ENCODE results near the gene CYP26B1. TPM values are rescaled to one million over a fixed set of nuclear protein-coding genes. Genes with fewer than 3 reads are reported as not detected.

The CYP26B1 gene
- total RNA-seq, 1 donor from 2014 or later: 1.2 TPM

DNA sequence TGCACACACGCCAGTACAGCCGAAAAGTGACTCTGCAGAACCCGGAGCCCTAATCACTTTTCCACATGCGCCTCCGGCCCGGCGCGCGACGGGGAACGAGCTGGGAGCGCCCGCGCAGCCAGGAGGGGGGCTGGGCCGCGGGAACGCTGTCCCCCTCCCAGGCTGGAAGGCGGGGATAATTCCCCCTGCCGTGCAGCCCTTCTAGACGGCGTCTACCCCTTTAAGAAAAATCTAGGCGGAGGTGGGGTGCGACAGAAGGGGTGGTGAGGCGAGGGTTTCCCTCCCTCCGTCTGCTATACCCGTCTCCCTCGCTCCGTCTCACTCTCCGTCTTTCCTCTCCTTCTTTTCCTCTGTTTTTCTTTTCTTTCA lies 2.4 kb downstream of the CYP26B1 start:
- peaks cover 4% of the 10 kb centered on the region for H3K9me3 ChIP-seq (ENCODE audit: insufficient read depth, low read depth, low read length)
- H3K4me1 ChIP-seq (ENCODE audit: insufficient read depth, low read length): peaks cover 37% of the 10 kb centered on the region
- no peaks in the 10 kb centered on the region for H3K36me3 Mint-ChIP-seq (ENCODE audit: low read depth, unreplicated experiment)
- no peaks in the 10 kb centered on the region for H3K79me2 ChIP-seq (ENCODE audit: insufficient read depth, low read length)
- H3K4me3 ChIP-seq (ENCODE audit: insufficient read depth, low read depth, low read length): no peak overlapping the region
- peaks cover 10% of the 10 kb centered on the region for H3K9me3 Mint-ChIP-seq (ENCODE audit: unreplicated experiment)
- H3K27me3 Mint-ChIP-seq (ENCODE audit: low read depth, unreplicated experiment): peaks cover 67% of the 10 kb centered on the region
- peaks cover 7% of the 10 kb centered on the region for H3K4me1 Mint-ChIP-seq (ENCODE audit: low read depth, unreplicated experiment)
- peak overlapping the region; percentile 72 for H3K4me3 Mint-ChIP-seq (ENCODE audit: unreplicated experiment)
- no peak overlapping the region for H3K9ac ChIP-seq (ENCODE audit: low read length)
- H3K27ac Mint-ChIP-seq (ENCODE audit: unreplicated experiment): peak overlapping the region; percentile 89
- H4K20me1 ChIP-seq (ENCODE audit: insufficient read depth, low read length): peaks cover 3% of the 10 kb centered on the region
- H3K27ac ChIP-seq (ENCODE audit: low read depth, low read length): no peak overlapping the region
- TF ChIP-seq, protein P1, sequence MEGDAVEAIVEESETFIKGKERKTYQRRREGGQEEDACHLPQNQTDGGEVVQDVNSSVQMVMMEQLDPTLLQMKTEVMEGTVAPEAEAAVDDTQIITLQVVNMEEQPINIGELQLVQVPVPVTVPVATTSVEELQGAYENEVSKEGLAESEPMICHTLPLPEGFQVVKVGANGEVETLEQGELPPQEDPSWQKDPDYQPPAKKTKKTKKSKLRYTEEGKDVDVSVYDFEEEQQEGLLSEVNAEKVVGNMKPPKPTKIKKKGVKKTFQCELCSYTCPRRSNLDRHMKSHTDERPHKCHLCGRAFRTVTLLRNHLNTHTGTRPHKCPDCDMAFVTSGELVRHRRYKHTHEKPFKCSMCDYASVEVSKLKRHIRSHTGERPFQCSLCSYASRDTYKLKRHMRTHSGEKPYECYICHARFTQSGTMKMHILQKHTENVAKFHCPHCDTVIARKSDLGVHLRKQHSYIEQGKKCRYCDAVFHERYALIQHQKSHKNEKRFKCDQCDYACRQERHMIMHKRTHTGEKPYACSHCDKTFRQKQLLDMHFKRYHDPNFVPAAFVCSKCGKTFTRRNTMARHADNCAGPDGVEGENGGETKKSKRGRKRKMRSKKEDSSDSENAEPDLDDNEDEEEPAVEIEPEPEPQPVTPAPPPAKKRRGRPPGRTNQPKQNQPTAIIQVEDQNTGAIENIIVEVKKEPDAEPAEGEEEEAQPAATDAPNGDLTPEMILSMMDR (IDR thresholded peaks at IDR 0.05; ENCODE audit: insufficient read depth, low read depth, low read length): no peak
- peak; percentile 67 for TF ChIP-seq EZH2 (IDR thresholded peaks at IDR 0.05; ENCODE audit: insufficient read depth, low read length)
- peak overlapping the region; percentile 72 for H3K4me2 ChIP-seq (ENCODE audit: low read length)
- DNase-seq (ENCODE audit: low read depth): no peak
- no peak overlapping the region for H2AFZ ChIP-seq (ENCODE audit: low read depth, low read length)
- H3K36me3 ChIP-seq (ENCODE audit: insufficient read depth, low read length): no peaks in the 10 kb centered on the region
- H3K27me3 ChIP-seq (ENCODE audit: insufficient read depth, low read length): peaks cover 60% of the 10 kb centered on the region
- no peak for FAIRE-seq

DNA sequence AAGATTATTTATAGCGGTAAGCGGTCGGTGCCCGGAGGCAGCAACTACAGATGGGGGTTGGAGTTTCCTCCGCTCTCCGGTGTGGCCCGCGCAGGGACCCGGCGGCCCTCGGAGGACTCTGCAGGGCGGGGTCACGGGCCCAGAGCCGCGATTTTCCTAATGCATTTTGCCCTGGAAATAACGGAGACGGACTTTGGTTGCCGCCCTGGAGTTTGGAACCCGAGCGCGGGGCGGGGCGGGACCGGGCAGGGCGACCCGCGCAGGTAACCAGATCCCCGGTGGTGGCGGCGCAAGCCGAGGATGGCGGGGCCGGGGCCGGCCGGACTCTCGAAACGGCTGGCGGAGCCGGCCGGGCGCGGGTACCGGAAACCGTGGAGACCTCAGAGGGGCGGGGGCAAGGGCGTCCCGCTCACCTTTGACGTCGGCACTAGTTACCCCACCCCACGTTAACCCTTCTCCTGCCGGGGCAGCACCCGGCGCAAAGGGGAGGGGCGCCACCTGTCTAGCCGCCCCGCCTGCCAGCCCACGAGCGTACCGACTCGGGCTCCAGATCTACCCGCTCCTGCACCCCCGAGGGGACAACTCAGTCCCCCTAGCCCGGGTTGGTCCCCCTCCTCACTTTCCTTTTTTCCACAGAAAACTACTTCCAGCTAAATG lies 2.9 kb downstream of the CYP26B1 start:
- no peak overlapping the region for H3K4me3 Mint-ChIP-seq (ENCODE audit: unreplicated experiment)
- FAIRE-seq (no peak), DNase-seq (ENCODE audit: low read depth) (no peak)
- Histone ChIP-seq H2AFZ (ENCODE audit: low read depth, low read length) (no peak overlapping the region), H3K27ac (ENCODE audit: low read depth, low read length) (no peak overlapping the region), H3K9ac (ENCODE audit: low read length) (no peak overlapping the region), H4K20me1 (ENCODE audit: insufficient read depth, low read length) (peaks cover 3% of the 10 kb centered on the region), H3K4me1 (ENCODE audit: insufficient read depth, low read length) (peaks cover 32% of the 10 kb centered on the region), H3K27me3 (ENCODE audit: insufficient read depth, low read length) (peaks cover 55% of the 10 kb centered on the region), H3K4me3 (ENCODE audit: insufficient read depth, low read depth, low read length) (peak overlapping the region; percentile 5), H3K9me3 (ENCODE audit: insufficient read depth, low read depth, low read length) (peaks cover 4% of the 10 kb centered on the region), H3K36me3 (ENCODE audit: insufficient read depth, low read length) (no peaks in the 10 kb centered on the region), H3K4me2 (ENCODE audit: low read length) (peak overlapping the region; percentile 72), H3K79me2 (ENCODE audit: insufficient read depth, low read length) (no peaks in the 10 kb centered on the region)
- H3K4me1 Mint-ChIP-seq (ENCODE audit: low read depth, unreplicated experiment): peaks cover 3% of the 10 kb centered on the region
- no peak overlapping the region for H3K27ac Mint-ChIP-seq (ENCODE audit: unreplicated experiment)
- no peaks in the 10 kb centered on the region for H3K36me3 Mint-ChIP-seq (ENCODE audit: low read depth, unreplicated experiment)
- peak; percentile 99 for TF ChIP-seq EZH2 (IDR thresholded peaks at IDR 0.05; ENCODE audit: insufficient read depth, low read length)
- TF ChIP-seq, protein P1 (IDR thresholded peaks at IDR 0.05; ENCODE audit: insufficient read depth, low read depth, low read length): no peak
- peaks cover 10% of the 10 kb centered on the region for H3K9me3 Mint-ChIP-seq (ENCODE audit: unreplicated experiment)
- peaks cover 63% of the 10 kb centered on the region for H3K27me3 Mint-ChIP-seq (ENCODE audit: low read depth, unreplicated experiment)

DNA sequence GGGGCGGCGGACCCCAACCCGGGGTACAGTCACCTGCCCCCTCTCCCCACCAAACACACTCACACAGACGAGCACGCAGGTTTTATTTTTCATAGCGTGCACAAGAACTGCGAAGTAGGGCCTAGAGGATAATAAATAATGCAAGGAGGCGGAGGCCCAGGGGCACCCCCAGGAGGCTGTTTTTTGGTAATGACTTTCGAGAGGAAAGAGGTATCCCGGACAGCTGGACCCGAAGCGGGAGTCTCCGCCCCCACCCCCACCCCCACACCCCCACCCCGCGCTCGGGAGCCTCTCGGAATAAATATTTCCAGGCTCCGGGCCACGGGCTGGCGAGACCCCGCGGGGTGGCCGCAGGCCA lies 3.4 kb downstream of the CYP26B1 start:
- Histone ChIP-seq H3K27me3 (ENCODE audit: insufficient read depth, low read length) (peaks cover 50% of the 10 kb centered on the region), H3K79me2 (ENCODE audit: insufficient read depth, low read length) (no peaks in the 10 kb centered on the region), H3K9me3 (ENCODE audit: insufficient read depth, low read depth, low read length) (peaks cover 4% of the 10 kb centered on the region), H4K20me1 (ENCODE audit: insufficient read depth, low read length) (peaks cover 3% of the 10 kb centered on the region), H3K36me3 (ENCODE audit: insufficient read depth, low read length) (no peaks in the 10 kb centered on the region), H3K4me1 (ENCODE audit: insufficient read depth, low read length) (peaks cover 28% of the 10 kb centered on the region), H3K4me2 (ENCODE audit: low read length) (peak overlapping the region; percentile 72), H2AFZ (ENCODE audit: low read depth, low read length) (no peak overlapping the region), H3K4me3 (ENCODE audit: insufficient read depth, low read depth, low read length) (peak overlapping the region; percentile 5), H3K27ac (ENCODE audit: low read depth, low read length) (no peak overlapping the region), H3K9ac (ENCODE audit: low read length) (no peak overlapping the region)
- no peak for FAIRE-seq
- peaks cover 10% of the 10 kb centered on the region for H3K9me3 Mint-ChIP-seq (ENCODE audit: unreplicated experiment)
- H3K27me3 Mint-ChIP-seq (ENCODE audit: low read depth, unreplicated experiment): peaks cover 62% of the 10 kb centered on the region
- H3K36me3 Mint-ChIP-seq (ENCODE audit: low read depth, unreplicated experiment): no peaks in the 10 kb centered on the region
- no peak overlapping the region for H3K27ac Mint-ChIP-seq (ENCODE audit: unreplicated experiment)
- H3K4me3 Mint-ChIP-seq (ENCODE audit: unreplicated experiment): no peak overlapping the region
- TF ChIP-seq EZH2 (IDR thresholded peaks at IDR 0.05; ENCODE audit: insufficient read depth, low read length): no peak
- TF ChIP-seq, protein P1 (IDR thresholded peaks at IDR 0.05; ENCODE audit: insufficient read depth, low read depth, low read length): no peak
- DNase-seq (ENCODE audit: low read depth): no peak
- peaks cover 3% of the 10 kb centered on the region for H3K4me1 Mint-ChIP-seq (ENCODE audit: low read depth, unreplicated experiment)

Data from astrocyte (in vitro differentiated cells and primary cell).